Measurements from ENCODE around the gene OTUB2. TPM values are rescaled to one million over a fixed set of nuclear protein-coding genes. Genes with fewer than 3 reads are reported as not detected.

Gene OTUB2
- total RNA-seq, 1 experiment from 2014 or later = 22.2 TPM

GRCh38 chr14:94026889-94027469 is 839 bp downstream of the OTUB2 start:
- CTCF ChIA-PET = interaction anchor here (1.0 to 2.0 kb wide), 6 partner anchors 8 to 110 kb away, joined by 3 to 12 read pairs (median 4); no protein-coding TSS in a partner anchor
- intact Hi-C loops (cut with micrococcal nuclease; ENCODE audit: unreplicated experiment) = no loop called here
- no TSS peak for BruUV-seq (replicated peaks)
- DNase-seq = no peak
- Mint-ChIP-seq H3K4me1 (ENCODE audit: low read depth, unreplicated experiment) (peaks cover 57% of the 10 kb centered on the region), H3K27me3 (ENCODE audit: unreplicated experiment) (no peaks in the 10 kb centered on the region), H3K27ac (ENCODE audit: unreplicated experiment) (peak overlapping the region; percentile 88), H3K9me3 (ENCODE audit: low read depth, unreplicated experiment) (no peaks in the 10 kb centered on the region), H3K36me3 (ENCODE audit: insufficient read depth, unreplicated experiment) (peaks cover 45% of the 10 kb centered on the region), H3K4me3 (ENCODE audit: low read depth, unreplicated experiment) (peak overlapping the region; percentile 55)
- TF ChIP-seq CTCF (IDR thresholded peaks at IDR 0.05; ENCODE audit: unreplicated experiment) = no peak

DNA sequence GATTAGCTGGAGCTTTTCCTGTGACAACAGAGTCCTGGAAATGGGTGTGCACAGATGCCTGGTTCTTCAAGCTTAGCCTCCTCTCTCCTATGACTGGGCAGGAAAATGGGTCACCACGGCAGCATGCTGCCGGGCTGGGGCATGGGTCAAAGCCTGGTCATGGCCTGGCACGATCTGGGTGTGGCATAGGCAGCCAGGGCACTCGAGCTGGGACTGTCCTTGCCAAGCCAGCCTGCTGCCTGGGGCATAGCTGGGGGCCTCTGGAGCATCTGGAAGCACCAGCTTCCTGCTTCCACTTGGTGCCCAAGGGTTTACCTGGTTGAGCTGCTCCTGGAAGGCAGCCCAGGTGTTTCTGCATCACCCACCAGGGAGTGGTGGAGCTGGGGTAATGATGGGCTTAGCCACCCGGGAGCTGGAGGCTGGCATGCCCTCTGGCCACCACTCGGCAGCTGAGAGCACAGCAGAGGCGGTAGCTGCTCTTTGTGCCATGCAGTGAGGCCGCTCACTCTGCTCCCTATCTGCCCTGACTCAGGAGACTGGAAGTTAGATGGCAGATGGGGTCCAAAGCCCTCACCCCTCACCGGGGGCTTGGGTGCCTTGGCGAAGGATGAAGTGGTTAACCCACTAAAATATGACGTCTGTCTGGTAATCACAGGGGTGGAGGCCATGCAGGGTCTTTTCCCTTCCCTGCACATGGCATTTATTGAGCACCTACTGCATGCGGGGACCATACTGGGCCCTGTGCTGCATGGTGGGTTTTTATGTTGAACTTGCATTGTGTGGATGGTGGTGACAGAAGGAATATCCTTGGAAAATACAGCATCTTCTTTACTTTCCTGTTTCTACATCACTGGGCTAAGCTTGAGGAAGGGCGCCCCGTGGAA is 1.7 kb downstream of the OTUB2 start:
- no peaks in the 10 kb centered on the region for H3K27me3 Mint-ChIP-seq (ENCODE audit: unreplicated experiment)
- DNase-seq = peak; percentile 80

DNA sequence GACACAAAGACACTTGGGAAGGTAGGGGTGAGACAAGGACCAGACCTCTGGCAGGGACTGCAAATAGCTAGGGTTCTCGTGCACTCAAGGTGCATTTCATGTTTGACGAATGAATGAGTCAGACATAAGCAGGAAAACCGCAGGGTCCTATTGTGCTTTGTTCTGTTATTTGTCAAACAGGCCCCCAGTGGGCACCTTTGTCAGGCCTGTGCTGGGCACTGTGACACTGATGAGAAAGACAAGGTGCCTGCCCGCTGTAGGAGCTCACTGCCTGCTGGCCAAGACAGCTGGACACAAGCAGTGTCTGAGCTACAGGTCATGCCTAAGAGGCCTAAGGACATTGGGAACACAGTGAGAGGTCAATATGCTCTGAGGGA is 2.3 kb downstream of the OTUB2 start:
- BruUV-seq (replicated peaks) = TSS peak; percentile 17
- intact Hi-C loops (cut with micrococcal nuclease; ENCODE audit: unreplicated experiment) = no loop called here
- peak overlapping the region; percentile 88 for H3K27ac Mint-ChIP-seq (ENCODE audit: unreplicated experiment)
- peak overlapping the region; percentile 55 for H3K4me3 Mint-ChIP-seq (ENCODE audit: low read depth, unreplicated experiment)
- DNase-seq = peak; percentile 81
- TF ChIP-seq CTCF (IDR thresholded peaks at IDR 0.05; ENCODE audit: unreplicated experiment) = no peak
- H3K27me3 Mint-ChIP-seq (ENCODE audit: unreplicated experiment) = no peaks in the 10 kb centered on the region
- CTCF ChIA-PET = interaction anchor here (0.5 to 2.0 kb wide), 14 partner anchors 8 to 108 kb away, joined by 3 to 12 read pairs (median 3); partner anchors contain the start of genes CCDC197, IFI27 and IFI27L2
- no peaks in the 10 kb centered on the region for H3K9me3 Mint-ChIP-seq (ENCODE audit: low read depth, unreplicated experiment)
- H3K4me1 Mint-ChIP-seq (ENCODE audit: low read depth, unreplicated experiment) = peaks cover 42% of the 10 kb centered on the region
- H3K36me3 Mint-ChIP-seq (ENCODE audit: insufficient read depth, unreplicated experiment) = peaks cover 45% of the 10 kb centered on the region

More for the DNA sequence above, 1.7 kb downstream of the OTUB2 start:
- intact Hi-C loops (cut with micrococcal nuclease; ENCODE audit: unreplicated experiment) = no loop called here
- BruUV-seq (replicated peaks) = no TSS peak
- H3K4me3 Mint-ChIP-seq (ENCODE audit: low read depth, unreplicated experiment) = peak overlapping the region; percentile 55
- H3K4me1 Mint-ChIP-seq (ENCODE audit: low read depth, unreplicated experiment) = peaks cover 48% of the 10 kb centered on the region
- no peaks in the 10 kb centered on the region for H3K9me3 Mint-ChIP-seq (ENCODE audit: low read depth, unreplicated experiment)
- peak; percentile 14 for TF ChIP-seq CTCF (IDR thresholded peaks at IDR 0.05; ENCODE audit: unreplicated experiment)
- CTCF ChIA-PET = interaction anchor here (0.8 to 2.0 kb wide), 16 partner anchors 8 to 109 kb away, joined by 3 to 12 read pairs (median 3); partner anchors contain the start of genes CCDC197 and IFI27
- H3K27ac Mint-ChIP-seq (ENCODE audit: unreplicated experiment) = peak overlapping the region; percentile 88
- peaks cover 45% of the 10 kb centered on the region for H3K36me3 Mint-ChIP-seq (ENCODE audit: insufficient read depth, unreplicated experiment)

- peak overlapping the region; percentile 88 for H3K27ac Mint-ChIP-seq (ENCODE audit: unreplicated experiment)
- peaks cover 51% of the 10 kb centered on the region for H3K36me3 Mint-ChIP-seq (ENCODE audit: insufficient read depth, unreplicated experiment)
- peak overlapping the region; percentile 8 for H3K4me3 Mint-ChIP-seq (ENCODE audit: low read depth, unreplicated experiment)
- intact Hi-C loops (cut with micrococcal nuclease; ENCODE audit: unreplicated experiment) = no loop called here
- H3K4me1 Mint-ChIP-seq (ENCODE audit: low read depth, unreplicated experiment) = peaks cover 40% of the 10 kb centered on the region
- TF ChIP-seq CTCF (IDR thresholded peaks at IDR 0.05; ENCODE audit: unreplicated experiment) = no peak
- CTCF ChIA-PET = interaction anchor here (1.0 to 2.0 kb wide), 6 partner anchors 10 to 107 kb away, joined by 3 to 5 read pairs (median 4); partner anchors contain the start of gene IFI27
- BruUV-seq (replicated peaks) = no TSS peak
- H3K9me3 Mint-ChIP-seq (ENCODE audit: low read depth, unreplicated experiment) = no peaks in the 10 kb centered on the region
- DNase-seq = no peak
- no peaks in the 10 kb centered on the region for H3K27me3 Mint-ChIP-seq (ENCODE audit: unreplicated experiment)
Measured at GRCh38 chr14:94029265-94029664, 3.1 kb downstream of the OTUB2 start.

Data from Calu3 (cell line).